NCI-H524 treated with DMSO at 0.1 percent for 48 hours (cell line): ENCODE data around the gene FAAP100.

ENCODE experiments used
- DNase-seq: peaks from one replicate; lab custom pipeline; 2025; lab: John Stamatoyannopoulos, UW

FAAP100 gene

DNA sequence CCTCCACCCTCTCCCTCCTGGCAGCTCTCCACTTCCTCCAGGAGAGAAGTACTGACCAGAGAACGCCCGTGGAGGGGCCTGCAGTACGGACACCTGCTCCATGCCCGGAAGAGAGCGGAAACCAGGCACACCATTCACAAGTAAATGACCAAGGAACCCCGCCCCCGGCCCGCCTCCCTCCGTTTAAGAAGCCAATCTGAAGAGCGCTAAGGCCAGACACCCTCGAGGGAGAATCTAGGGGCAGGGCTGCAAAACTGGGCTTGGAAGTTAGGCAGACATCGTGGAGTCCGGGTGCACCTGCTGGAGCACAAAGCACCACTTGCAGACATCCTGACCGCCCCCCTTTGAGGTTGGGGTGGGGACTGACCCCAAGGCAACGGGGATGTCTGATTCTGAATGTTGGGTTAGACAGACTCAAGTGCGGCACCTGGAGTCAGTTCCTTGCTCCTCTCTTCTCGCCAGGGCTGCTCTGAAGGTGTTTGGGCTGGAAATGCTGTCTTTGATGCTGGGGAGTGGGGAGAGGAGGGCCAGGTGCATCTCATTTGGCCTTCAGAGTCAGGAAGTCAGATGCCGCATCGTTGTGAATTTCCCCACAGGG lies 964 bp upstream of the FAAP100 start:
- peak; percentile 49 for DNase-seq

GRCh38 chr17:81551458-81552243 lies 502 bp downstream of the FAAP100 start:
- no peak for DNase-seq

DNA sequence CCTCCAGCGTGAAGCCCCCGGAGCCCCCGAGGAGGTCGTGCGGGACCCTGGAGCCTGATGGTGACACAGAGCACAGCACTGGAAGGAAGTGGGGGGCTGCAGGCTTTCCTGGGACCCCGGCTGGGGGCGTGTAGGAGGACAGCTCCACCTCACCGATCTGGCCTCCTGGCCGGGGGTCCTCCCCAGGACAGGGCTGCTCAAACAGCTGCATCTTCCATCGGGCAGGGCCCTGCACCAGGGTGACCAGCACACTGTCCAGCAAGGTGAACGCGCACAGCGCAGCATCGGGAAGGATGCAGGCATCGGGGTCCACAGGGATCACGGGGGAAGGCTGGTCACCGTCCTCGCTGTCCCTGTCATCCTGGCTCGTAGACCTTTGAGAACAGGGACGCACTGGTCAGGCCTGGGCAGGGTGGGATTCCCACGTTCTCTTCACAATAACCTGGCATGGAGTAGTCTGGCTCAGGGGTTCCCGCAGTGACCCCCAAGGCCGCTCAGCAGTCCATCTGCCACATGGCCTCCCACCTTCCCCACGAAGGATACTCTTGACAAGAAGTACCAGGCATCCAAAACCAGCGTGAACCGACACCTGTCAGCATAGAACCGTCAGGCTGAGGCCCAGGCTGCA lies 1.2 kb downstream of the FAAP100 start:
- DNase-seq, result no peak

DNA sequence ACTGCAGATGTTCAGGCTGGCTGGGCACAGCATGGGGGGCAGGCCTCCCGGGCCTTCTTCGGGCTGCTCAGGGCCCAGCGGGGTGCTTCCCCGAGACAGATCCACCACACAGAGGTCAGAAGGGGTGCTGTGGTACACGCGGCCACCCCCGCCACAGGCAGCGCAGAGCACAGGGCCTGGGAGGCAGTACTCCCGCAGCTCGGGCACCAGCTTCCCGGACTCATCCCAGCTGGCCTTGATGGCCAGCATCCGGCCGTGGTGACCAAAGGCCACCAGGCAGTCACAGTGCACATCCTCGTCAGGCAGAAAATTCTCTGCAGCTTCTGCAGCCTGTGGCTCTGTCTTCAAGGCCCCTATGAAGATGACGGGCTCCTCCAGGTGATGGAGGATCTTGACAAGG lies 1.9 kb downstream of the FAAP100 start:
- DNase-seq, result no peak

DNA sequence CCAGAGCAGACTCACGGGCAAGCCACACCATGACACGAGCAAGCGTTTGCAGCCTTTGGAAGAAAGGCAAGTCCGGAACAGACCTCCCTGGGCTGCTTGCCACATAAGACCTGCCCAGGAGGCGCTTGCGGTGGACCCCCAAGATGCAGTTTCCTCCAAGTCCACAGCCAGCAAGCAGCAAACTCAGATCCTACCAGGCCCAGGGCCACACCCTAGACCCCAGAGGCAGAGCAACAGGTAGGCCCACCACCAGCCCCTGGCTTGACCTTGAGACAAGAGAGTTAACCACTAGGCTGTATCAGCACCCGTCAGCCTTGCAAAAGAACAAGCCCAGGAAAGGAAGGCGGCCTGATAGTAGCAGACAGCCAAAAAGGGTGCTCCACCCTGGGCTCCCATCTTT lies 2.3 kb downstream of the FAAP100 start:
- DNase-seq, result no peak

DNA sequence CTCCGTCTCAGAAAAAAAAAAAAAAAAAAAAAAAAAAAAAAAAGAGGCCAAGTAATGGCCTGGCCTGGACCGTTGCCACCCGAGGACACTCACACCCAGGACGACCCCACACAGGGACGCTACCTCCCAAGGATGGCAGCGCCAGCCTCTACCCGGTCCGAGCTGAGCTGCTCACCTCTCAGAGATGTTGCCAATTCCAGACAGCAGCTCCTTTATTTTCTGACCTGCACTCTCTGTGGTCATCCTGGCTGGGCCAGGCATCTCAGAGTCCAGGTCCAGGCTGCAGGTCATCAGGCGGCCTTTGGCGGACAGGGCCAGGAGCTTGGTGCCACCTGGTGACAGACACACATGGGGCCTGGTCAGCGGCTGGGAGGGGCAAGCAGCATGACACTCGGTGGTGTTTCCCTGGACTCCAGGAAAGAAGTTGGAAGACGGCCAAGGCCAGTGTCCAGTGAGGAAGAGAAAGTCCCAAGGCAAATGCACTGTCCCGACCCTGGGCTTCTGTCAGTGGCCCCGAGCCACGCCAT lies 3.1 kb downstream of the FAAP100 start:
- no peak for DNase-seq

- no peak for DNase-seq
Measured at GRCh38 chr17:81547614-81547982, 4.6 kb downstream of the FAAP100 start.

GRCh38 chr17:81546906-81547613 lies 5.1 kb downstream of the FAAP100 start:
- DNase-seq, result no peak

GRCh38 chr17:81545160-81545949 lies 6.8 kb downstream of the FAAP100 start:
- DNase-seq, result no peak

DNA sequence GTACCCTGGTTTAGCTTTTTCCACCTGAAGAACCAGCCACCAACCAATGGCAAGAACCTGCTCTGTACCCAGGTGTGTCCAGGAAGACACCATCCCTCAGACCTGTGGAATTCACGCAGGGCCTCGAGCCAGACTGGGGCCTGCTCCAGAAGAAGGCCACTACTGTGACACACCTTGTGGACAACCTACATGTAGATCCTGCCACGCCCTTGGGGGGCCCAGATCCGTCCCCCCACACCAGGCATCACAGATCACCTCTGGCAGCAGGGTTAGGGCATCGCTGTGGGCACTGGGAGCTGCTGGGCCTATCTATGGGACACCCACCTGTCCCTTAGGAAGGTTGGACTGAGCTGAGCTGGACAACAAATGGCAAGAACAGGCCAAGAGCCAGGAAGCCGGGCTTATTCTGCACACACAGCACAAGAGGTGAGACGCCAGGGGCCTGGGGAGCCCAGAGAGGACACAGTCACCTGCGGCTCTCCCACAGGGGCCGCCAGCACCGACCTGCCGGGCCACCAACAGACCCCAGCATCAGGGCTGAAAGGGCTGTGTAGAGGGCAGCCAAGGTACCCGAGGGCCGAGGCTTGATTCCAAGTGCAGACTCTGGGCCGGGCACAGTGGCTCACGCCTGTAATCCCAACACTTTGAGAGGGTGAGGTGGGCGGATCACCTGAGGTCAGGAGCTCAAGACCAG lies 7.7 kb downstream of the FAAP100 start:
- no peak for DNase-seq

- DNase-seq, result no peak
Measured at GRCh38 chr17:81543756-81544155, 8.4 kb downstream of the FAAP100 start.

- DNase-seq, result no peak
Measured at GRCh38 chr17:81543339-81543675, 8.8 kb downstream of the FAAP100 start.

DNA sequence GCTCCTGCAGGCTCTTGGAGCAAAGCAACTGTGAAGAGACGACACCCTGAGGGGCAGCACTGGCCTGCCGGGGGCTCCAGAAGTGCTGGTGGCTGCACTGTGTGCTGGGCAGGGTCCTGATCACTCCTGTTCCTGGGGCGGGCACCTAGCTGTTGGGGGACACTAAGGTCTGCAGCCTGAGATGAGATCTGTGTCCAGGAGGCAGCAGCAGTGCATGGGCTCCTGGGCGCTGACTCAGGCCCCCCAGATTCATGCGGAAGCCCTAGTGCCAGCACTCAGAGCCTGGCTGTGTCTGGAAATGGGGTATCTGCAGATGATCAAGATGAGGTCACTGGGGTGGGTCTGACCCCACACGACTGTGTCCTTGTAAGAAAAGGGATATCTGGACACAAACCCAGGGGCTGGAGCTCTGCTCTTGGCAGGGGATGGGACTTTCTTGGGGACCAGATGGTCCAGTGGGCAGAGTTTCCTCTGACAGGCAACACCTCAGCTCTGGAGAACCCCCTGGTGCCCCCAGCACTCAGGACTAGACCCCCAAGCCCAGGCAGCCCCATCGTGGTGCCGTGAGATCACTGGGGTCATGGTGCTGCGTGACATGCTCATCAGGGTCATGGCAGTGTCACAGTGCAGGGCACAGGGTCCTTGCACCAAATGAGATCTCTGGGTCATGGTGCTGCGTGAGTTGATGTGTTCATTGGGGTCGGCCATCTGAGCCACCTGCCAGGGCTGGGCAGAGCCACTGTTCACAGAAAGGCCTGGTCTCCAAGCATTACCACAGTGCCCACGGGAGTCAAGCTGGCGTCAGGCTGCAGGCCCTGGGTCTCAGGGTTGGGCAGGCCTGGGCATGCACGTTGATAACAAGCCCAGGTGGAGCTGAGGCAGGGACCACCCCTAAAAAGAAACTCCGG lies 9.5 kb downstream of the FAAP100 start:
- DNase-seq, result no peak

- DNase-seq, result no peak
Measured at GRCh38 chr17:81541123-81541522, 11.0 kb downstream of the FAAP100 start.

DNA sequence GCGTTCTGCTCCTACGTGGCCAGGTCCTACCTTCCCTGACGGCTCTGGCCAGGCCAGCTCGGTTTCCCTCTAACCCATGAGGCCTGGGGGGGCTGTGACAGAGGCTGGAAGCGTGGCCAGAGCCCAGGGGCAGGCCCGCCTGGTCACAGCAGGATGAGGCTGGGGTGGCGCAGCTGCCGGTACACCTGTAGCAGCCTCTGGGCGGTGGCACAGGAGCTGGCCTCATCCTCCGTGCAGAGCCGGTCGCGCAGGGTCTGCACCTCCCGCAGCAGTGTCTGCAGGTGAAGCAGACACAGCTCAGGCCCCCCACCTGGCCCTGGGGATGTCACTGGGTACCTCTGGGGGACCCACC lies 11.5 kb downstream of the FAAP100 start:
- no peak for DNase-seq

GRCh38 chr17:81539961-81540675 lies 12.0 kb downstream of the FAAP100 start:
- DNase-seq, result no peak

DNA sequence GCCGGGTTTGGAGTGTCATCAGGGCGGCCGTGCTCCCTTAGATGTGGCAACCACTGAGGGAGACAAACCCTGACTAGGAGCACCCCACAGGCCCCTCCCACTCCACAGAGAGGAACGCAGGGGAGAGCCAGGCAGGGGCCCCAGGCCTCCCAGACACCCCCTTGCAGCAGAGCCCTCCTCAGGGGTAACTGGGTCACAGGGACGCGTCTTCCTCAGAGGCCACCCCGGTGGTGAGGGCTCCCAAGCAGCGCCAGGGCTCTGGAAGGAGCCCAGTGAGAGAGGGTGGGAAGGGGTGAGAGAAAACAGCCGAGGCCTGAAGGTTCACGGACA lies 12.6 kb downstream of the FAAP100 start:
- no peak for DNase-seq

GRCh38 chr17:81538651-81539570 lies 13.2 kb downstream of the FAAP100 start:
- no peak for DNase-seq
